WTC11 (cell line): ENCODE data around the gene SMOC1. TPM values are rescaled to one million over a fixed set of nuclear protein-coding genes. Genes with fewer than 3 reads are reported as not detected.

ENCODE experiments used
- ATAC-seq: fragments of 200-7000 bp; cut with Tn5 transposase; 2 replicates; pipeline ENCODE4 v1.10.0; 2021; ENCODE audit warnings: mild to moderate bottlenecking, moderate library complexity
- CTCF ChIA-PET: fragments of 300-600 bp; sonication (Branson Sonifier 250); formaldehyde crosslinking; loops from one replicate; lab custom pipeline; 2021; ENCODE audit warnings: antibody characterized with exemption; lab: Charles Lee
- POLR2A ChIA-PET: fragments of 350-600 bp; sonication (Branson Sonifier 250); formaldehyde crosslinking; loops from one replicate; lab custom pipeline; 2021; ENCODE audit warnings: antibody characterized with exemption; lab: Charles Lee
- DNase-seq: peaks from one replicate; pipeline ENCODE4 v3.0.0; 2021; ENCODE audit warnings: low spot score
- H3K27ac Mint-ChIP-seq: 2 replicates; pipeline ENCODE4 v1.8.0; 2021; ENCODE audit warnings: mixed read lengths
- H3K27me3 Mint-ChIP-seq: 2 replicates; pipeline ENCODE4 v1.8.0; 2021; ENCODE audit warnings: low read depth, mild to moderate bottlenecking, moderate library complexity, mixed read lengths
- H3K36me3 Mint-ChIP-seq: 2 replicates; pipeline ENCODE4 v1.8.0; 2021; ENCODE audit warnings: mixed read lengths
- H3K4me1 Mint-ChIP-seq: 2 replicates; pipeline ENCODE4 v1.8.0; 2022; ENCODE audit warnings: mixed read lengths
- H3K4me3 Mint-ChIP-seq: 2 replicates; pipeline ENCODE4 v1.8.0; 2021; ENCODE audit warnings: mild to moderate bottlenecking, moderate library complexity, mixed read lengths
- H3K9me3 Mint-ChIP-seq: 2 replicates; pipeline ENCODE4 v1.8.0; 2021; ENCODE audit warnings: mixed read lengths
- FOXK1 ChIP-seq: sonication (generic); formaldehyde crosslinking; IDR thresholded peaks from 2 replicates; pipeline ENCODE4 v1.8.0; 2022; ENCODE audit warnings: mild to moderate bottlenecking, moderate library complexity, missing genetic modification reagents
- FOXP1 ChIP-seq: sonication (generic); formaldehyde crosslinking; IDR thresholded peaks from 2 replicates; pipeline ENCODE4 v1.8.0; 2022; ENCODE audit warnings: missing genetic modification reagents, mild to moderate bottlenecking, moderate library complexity, borderline replicate concordance
- GRHL2 ChIP-seq: fragments of 250-450 bp; sonication (Bioruptor Pico); IDR thresholded peaks from 2 replicates; pipeline ENCODE4 v1.8.0; 2022; ENCODE audit warnings: mild to moderate bottlenecking, moderate library complexity; ENCODE audit not compliant: insufficient replicate concordance, severe bottlenecking
- GTF2I ChIP-seq: fragments of 250-450 bp; sonication (Bioruptor Pico); conservative IDR thresholded peaks from 2 replicates; pipeline ENCODE4 v1.4.0; 2021; ENCODE audit warnings: mild to moderate bottlenecking
- JUN ChIP-seq: sonication (generic); formaldehyde crosslinking; IDR thresholded peaks from 2 replicates; pipeline ENCODE4 v1.8.0; 2023; ENCODE audit warnings: mild to moderate bottlenecking, missing genetic modification reagents
- KAT7 ChIP-seq: sonication (generic); formaldehyde crosslinking; IDR thresholded peaks from 2 replicates; pipeline ENCODE4 v1.8.1; 2023; ENCODE audit warnings: missing genetic modification reagents, mild to moderate bottlenecking, borderline replicate concordance
- NFATC4 ChIP-seq: fragments of 250-450 bp; sonication (Bioruptor Pico); IDR thresholded peaks from 2 replicates; pipeline ENCODE4 v1.9.0; 2021; ENCODE audit warnings: mild to moderate bottlenecking
- NFE2L1 ChIP-seq: sonication (generic); formaldehyde crosslinking; IDR thresholded peaks from 2 replicates; pipeline ENCODE4 v1.8.1; 2023; ENCODE audit warnings: missing genetic modification reagents
- NFYB ChIP-seq: sonication (generic); formaldehyde crosslinking; conservative IDR thresholded peaks from 2 replicates; pipeline ENCODE4 v1.8.0; 2022; ENCODE audit warnings: low read depth, missing genetic modification reagents
- RORB ChIP-seq: fragments of 250-450 bp; sonication (Bioruptor Pico); IDR thresholded peaks from 2 replicates; pipeline ENCODE4 v1.9.0; 2021; ENCODE audit warnings: mild to moderate bottlenecking
- SMAD3 ChIP-seq: sonication (generic); formaldehyde crosslinking; IDR thresholded peaks from 2 replicates; pipeline ENCODE4 v1.8.0; 2022; ENCODE audit warnings: missing genetic modification reagents, mild to moderate bottlenecking, borderline replicate concordance
- TEAD1 ChIP-seq: sonication (generic); formaldehyde crosslinking; IDR thresholded peaks from 2 replicates; pipeline ENCODE4 v1.8.0; 2022; ENCODE audit warnings: mild to moderate bottlenecking, missing genetic modification reagents
- ZBTB21 ChIP-seq: sonication (generic); formaldehyde crosslinking; IDR thresholded peaks from 2 replicates; pipeline ENCODE4 v1.8.1; 2023; ENCODE audit warnings: mild to moderate bottlenecking, missing genetic modification reagents, borderline replicate concordance
- ZNF416 ChIP-seq: fragments of 250-450 bp; sonication (Bioruptor Pico); IDR thresholded peaks from 2 replicates; pipeline ENCODE4 v1.9.0; 2021; ENCODE audit warnings: mild to moderate bottlenecking, inconsistent platforms
- total RNA-seq: library from RNA; stranded (reverse); gene quantifications from 3 replicates; pipeline ENCODE4 v1.2.3, GENCODE V29; 2021
- TF ChIP-seq, protein P1 (sequence below): sonication (generic); formaldehyde crosslinking; IDR thresholded peaks from 2 replicates; pipeline ENCODE4 v1.8.0; 2023; ENCODE audit warnings: missing genetic modification reagents, mild to moderate bottlenecking, borderline replicate concordance
- TF ChIP-seq, protein P2 (sequence below): sonication (generic); formaldehyde crosslinking; IDR thresholded peaks from 2 replicates; pipeline ENCODE4 v1.8.1; 2022; ENCODE audit warnings: low read depth, missing genetic modification reagents, borderline replicate concordance
- TF ChIP-seq, protein P3 (sequence below): sonication (generic); formaldehyde crosslinking; IDR thresholded peaks from 2 replicates; pipeline ENCODE4 v1.8.1; 2023; ENCODE audit warnings: mild to moderate bottlenecking, missing genetic modification reagents, moderate library complexity
- TF ChIP-seq, protein P4 (sequence below): sonication (generic); formaldehyde crosslinking; IDR thresholded peaks from 2 replicates; pipeline ENCODE4 v1.8.0; 2023; ENCODE audit warnings: missing genetic modification reagents
- TF ChIP-seq, protein P5 (sequence below): sonication (generic); formaldehyde crosslinking; IDR thresholded peaks from 2 replicates; pipeline ENCODE4 v1.8.0; 2022; ENCODE audit warnings: mild to moderate bottlenecking, missing genetic modification reagents
- TF ChIP-seq, protein P6 (sequence below): sonication (generic); formaldehyde crosslinking; IDR thresholded peaks from 2 replicates; pipeline ENCODE4 v1.8.0; 2022; ENCODE audit warnings: mild to moderate bottlenecking, missing genetic modification reagents

The SMOC1 gene
- total RNA-seq, 1 experiment from 2014 or later, result 1.1 TPM

DNA sequence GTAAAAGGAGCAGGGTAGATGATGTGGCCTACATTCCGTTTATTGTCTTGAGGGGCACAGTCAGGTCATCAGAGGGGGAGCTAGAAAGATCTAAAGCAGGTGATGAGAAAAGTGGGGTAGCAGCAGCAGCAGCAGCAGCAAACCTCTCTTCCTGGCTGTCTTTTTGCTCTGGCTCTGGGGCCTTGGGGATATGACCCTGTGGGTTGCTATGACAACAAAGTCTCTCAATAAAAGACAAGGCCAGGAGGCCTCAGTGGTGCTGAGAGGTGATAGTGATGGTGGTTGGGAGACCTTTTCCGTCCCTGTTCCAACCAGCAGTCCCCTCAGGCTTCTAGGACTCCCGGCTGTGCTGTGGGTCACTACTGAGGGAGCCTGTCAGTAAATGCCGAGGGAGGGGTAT lies 170.9 kb downstream of the SMOC1 start:
- Mint-ChIP-seq H3K27me3 (peaks cover 3% of the 10 kb centered on the region), H3K27ac (no peak overlapping the region), H3K4me1 (peaks cover 8% of the 10 kb centered on the region), H3K36me3 (no peaks in the 10 kb centered on the region), H3K4me3 (no peak overlapping the region), H3K9me3 (no peaks in the 10 kb centered on the region)
- TF ChIP-seq, protein P1, sequence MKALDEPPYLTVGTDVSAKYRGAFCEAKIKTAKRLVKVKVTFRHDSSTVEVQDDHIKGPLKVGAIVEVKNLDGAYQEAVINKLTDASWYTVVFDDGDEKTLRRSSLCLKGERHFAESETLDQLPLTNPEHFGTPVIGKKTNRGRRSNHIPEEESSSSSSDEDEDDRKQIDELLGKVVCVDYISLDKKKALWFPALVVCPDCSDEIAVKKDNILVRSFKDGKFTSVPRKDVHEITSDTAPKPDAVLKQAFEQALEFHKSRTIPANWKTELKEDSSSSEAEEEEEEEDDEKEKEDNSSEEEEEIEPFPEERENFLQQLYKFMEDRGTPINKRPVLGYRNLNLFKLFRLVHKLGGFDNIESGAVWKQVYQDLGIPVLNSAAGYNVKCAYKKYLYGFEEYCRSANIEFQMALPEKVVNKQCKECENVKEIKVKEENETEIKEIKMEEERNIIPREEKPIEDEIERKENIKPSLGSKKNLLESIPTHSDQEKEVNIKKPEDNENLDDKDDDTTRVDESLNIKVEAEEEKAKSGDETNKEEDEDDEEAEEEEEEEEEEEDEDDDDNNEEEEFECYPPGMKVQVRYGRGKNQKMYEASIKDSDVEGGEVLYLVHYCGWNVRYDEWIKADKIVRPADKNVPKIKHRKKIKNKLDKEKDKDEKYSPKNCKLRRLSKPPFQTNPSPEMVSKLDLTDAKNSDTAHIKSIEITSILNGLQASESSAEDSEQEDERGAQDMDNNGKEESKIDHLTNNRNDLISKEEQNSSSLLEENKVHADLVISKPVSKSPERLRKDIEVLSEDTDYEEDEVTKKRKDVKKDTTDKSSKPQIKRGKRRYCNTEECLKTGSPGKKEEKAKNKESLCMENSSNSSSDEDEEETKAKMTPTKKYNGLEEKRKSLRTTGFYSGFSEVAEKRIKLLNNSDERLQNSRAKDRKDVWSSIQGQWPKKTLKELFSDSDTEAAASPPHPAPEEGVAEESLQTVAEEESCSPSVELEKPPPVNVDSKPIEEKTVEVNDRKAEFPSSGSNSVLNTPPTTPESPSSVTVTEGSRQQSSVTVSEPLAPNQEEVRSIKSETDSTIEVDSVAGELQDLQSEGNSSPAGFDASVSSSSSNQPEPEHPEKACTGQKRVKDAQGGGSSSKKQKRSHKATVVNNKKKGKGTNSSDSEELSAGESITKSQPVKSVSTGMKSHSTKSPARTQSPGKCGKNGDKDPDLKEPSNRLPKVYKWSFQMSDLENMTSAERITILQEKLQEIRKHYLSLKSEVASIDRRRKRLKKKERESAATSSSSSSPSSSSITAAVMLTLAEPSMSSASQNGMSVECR, result no peak
- TF ChIP-seq, protein P2, sequence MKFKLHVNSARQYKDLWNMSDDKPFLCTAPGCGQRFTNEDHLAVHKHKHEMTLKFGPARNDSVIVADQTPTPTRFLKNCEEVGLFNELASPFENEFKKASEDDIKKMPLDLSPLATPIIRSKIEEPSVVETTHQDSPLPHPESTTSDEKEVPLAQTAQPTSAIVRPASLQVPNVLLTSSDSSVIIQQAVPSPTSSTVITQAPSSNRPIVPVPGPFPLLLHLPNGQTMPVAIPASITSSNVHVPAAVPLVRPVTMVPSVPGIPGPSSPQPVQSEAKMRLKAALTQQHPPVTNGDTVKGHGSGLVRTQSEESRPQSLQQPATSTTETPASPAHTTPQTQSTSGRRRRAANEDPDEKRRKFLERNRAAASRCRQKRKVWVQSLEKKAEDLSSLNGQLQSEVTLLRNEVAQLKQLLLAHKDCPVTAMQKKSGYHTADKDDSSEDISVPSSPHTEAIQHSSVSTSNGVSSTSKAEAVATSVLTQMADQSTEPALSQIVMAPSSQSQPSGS, result no peak
- TF ChIP-seq RORB (CRISPR knock-in tag) (no peak), KAT7 (CRISPR knock-in tag) (no peak), ZNF416 (CRISPR knock-in tag) (no peak), NFE2L1 (CRISPR knock-in tag) (no peak), GTF2I (CRISPR knock-in tag) (no peak), NFYB (CRISPR knock-in tag) (no peak), FOXP1 (CRISPR knock-in tag) (no peak), JUN (CRISPR knock-in tag) (no peak), GRHL2 (no peak), ZBTB21 (CRISPR knock-in tag) (no peak)
- TF ChIP-seq, protein P3, sequence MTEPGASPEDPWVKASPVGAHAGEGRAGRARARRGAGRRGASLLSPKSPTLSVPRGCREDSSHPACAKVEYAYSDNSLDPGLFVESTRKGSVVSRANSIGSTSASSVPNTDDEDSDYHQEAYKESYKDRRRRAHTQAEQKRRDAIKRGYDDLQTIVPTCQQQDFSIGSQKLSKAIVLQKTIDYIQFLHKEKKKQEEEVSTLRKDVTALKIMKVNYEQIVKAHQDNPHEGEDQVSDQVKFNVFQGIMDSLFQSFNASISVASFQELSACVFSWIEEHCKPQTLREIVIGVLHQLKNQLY, result no peak
- TF ChIP-seq, protein P4, sequence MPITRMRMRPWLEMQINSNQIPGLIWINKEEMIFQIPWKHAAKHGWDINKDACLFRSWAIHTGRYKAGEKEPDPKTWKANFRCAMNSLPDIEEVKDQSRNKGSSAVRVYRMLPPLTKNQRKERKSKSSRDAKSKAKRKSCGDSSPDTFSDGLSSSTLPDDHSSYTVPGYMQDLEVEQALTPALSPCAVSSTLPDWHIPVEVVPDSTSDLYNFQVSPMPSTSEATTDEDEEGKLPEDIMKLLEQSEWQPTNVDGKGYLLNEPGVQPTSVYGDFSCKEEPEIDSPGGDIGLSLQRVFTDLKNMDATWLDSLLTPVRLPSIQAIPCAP (CRISPR knock-in tag), result no peak
- POLR2A ChIA-PET, result no interaction called here
- ATAC-seq, result no peak
- CTCF ChIA-PET, result no interaction called here
- DNase-seq, result no peak

DNA sequence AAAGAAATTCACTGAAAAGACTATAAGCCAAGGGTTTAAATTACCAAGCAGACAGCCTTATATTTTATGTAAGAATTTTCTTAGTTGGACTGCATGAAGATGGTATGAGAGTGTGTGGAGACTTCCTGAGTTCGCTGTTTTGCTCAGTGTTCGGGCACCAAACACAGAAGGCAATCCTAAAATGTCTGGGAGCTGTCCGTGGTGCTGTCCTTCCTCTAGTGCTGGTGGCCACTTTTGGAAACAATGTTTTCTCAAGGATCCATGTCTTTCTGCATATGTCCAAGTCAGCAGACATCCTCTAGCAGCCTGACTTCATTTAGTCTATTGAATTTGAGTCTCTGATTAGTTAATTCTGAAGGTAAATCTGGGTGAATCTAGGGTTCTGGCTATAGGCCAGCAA lies 173.8 kb downstream of the SMOC1 start:
- Mint-ChIP-seq H3K36me3 (no peaks in the 10 kb centered on the region), H3K4me3 (no peak overlapping the region), H3K27me3 (peaks cover 2% of the 10 kb centered on the region; the same call in 1 of the 2 replicates), H3K27ac (no peak overlapping the region), H3K4me1 (peaks cover 8% of the 10 kb centered on the region), H3K9me3 (no peaks in the 10 kb centered on the region)
- TF ChIP-seq NFATC4 (no peak), TEAD1 (CRISPR knock-in tag) (peak; percentile 53; the same call in 1 of the 2 replicates), NFE2L1 (CRISPR knock-in tag) (0 out of 2 replicates have a peak, but pooled peaks have one; percentile 28), SMAD3 (CRISPR knock-in tag) (no peak), FOXK1 (CRISPR knock-in tag) (0 out of 2 replicates have a peak, but pooled peaks have one; percentile 22)
- TF ChIP-seq, protein P5, sequence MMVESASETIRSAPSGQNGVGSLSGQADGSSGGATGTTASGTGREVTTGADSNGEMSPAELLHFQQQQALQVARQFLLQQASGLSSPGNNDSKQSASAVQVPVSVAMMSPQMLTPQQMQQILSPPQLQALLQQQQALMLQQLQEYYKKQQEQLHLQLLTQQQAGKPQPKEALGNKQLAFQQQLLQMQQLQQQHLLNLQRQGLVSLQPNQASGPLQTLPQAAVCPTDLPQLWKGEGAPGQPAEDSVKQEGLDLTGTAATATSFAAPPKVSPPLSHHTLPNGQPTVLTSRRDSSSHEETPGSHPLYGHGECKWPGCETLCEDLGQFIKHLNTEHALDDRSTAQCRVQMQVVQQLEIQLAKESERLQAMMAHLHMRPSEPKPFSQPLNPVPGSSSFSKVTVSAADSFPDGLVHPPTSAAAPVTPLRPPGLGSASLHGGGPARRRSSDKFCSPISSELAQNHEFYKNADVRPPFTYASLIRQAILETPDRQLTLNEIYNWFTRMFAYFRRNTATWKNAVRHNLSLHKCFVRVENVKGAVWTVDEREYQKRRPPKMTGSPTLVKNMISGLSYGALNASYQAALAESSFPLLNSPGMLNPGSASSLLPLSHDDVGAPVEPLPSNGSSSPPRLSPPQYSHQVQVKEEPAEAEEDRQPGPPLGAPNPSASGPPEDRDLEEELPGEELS (CRISPR knock-in tag), result peak; percentile 45; the same call in 1 of the 2 replicates
- TF ChIP-seq, protein P6, sequence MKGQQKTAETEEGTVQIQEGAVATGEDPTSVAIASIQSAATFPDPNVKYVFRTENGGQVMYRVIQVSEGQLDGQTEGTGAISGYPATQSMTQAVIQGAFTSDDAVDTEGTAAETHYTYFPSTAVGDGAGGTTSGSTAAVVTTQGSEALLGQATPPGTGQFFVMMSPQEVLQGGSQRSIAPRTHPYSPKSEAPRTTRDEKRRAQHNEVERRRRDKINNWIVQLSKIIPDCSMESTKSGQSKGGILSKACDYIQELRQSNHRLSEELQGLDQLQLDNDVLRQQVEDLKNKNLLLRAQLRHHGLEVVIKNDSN, result 0 out of 2 replicates have a peak, but pooled peaks have one; percentile 13
- ChIA-PET CTCF (interaction anchor here (0.8 to 3.7 kb wide), 5 partner anchors 21 to 176 kb away, joined by 3 to 34 read pairs (median 3); no protein-coding TSS in a partner anchor), POLR2A (no interaction called here)
- ATAC-seq (no peak), DNase-seq (peak; percentile 57)
